Muscle of leg (tissue), 11 donors: ENCODE results near the gene DCDC2C. TPM values are rescaled to one million over a fixed set of nuclear protein-coding genes. Genes with fewer than 3 reads are reported as not detected.
A peak's percentile ranks its signal among the peaks of the same experiment; 100 is the strongest.

Source experiments
- DNase-seq: peaks from one replicate; pipeline ENCODE4 v3.0.0; 2013
- H3K27ac ChIP-seq: one replicate; pipeline ENCODE4 v1.5.1; 2013; ENCODE audit warnings: mild to moderate bottlenecking, low read length, control low read depth
- H3K27me3 ChIP-seq: one replicate; pipeline ENCODE4 v1.6.1; 2013; ENCODE audit warnings: low read length; ENCODE audit not compliant: control insufficient read depth, insufficient read depth
- H3K36me3 ChIP-seq: one replicate; pipeline ENCODE4 v1.6.1; 2013; ENCODE audit warnings: low read length; ENCODE audit not compliant: control insufficient read depth, insufficient read depth
- H3K4me1 ChIP-seq: one replicate; pipeline ENCODE4 v1.6.1; 2013; ENCODE audit warnings: low read length; ENCODE audit not compliant: control insufficient read depth, insufficient read depth
- H3K4me3 ChIP-seq: one replicate; pipeline ENCODE4 v1.5.1; 2013; ENCODE audit warnings: low read length, control low read depth
- H3K9me3 ChIP-seq: replicated peaks from 2 replicates; pipeline ENCODE4 v1.6.1; 2013; ENCODE audit warnings: low read depth, low read length; ENCODE audit not compliant: control insufficient read depth
- WGBS: methylation state at CpG from one replicate; pipeline ENCODE4 v1.1.5; 2013; ENCODE audit warnings: missing lambda C conversion rate; ENCODE audit not compliant: insufficient coverage; 5-methylcytosine and 5-hydroxymethylcytosine counted together
- polyA plus RNA-seq, 8 donors: library from polyadenylated mRNA; unstranded; fragments of 120-200 nt; gene quantifications; one replicate each; pipeline versions ENCODE4 v1.2.1 to v1.2.3, GENCODE V29; 2013; ENCODE audit warnings: inconsistent platforms in 1 of 8, low replicate concordance in 1 of 8; ENCODE audit not compliant: insufficient read length in 8 of 8, insufficient read depth in 1 of 8
- total RNA-seq: library from RNA; stranded (reverse); fragments of 120-200 nt; gene quantifications from one replicate; pipeline ENCODE4 v1.2.4, GENCODE V29; 2013

DCDC2C gene
- total and polyA plus RNA-seq, 9 donors, result 0.18 to 0.73 (median 0.29) TPM; not detected in 3

DNA sequence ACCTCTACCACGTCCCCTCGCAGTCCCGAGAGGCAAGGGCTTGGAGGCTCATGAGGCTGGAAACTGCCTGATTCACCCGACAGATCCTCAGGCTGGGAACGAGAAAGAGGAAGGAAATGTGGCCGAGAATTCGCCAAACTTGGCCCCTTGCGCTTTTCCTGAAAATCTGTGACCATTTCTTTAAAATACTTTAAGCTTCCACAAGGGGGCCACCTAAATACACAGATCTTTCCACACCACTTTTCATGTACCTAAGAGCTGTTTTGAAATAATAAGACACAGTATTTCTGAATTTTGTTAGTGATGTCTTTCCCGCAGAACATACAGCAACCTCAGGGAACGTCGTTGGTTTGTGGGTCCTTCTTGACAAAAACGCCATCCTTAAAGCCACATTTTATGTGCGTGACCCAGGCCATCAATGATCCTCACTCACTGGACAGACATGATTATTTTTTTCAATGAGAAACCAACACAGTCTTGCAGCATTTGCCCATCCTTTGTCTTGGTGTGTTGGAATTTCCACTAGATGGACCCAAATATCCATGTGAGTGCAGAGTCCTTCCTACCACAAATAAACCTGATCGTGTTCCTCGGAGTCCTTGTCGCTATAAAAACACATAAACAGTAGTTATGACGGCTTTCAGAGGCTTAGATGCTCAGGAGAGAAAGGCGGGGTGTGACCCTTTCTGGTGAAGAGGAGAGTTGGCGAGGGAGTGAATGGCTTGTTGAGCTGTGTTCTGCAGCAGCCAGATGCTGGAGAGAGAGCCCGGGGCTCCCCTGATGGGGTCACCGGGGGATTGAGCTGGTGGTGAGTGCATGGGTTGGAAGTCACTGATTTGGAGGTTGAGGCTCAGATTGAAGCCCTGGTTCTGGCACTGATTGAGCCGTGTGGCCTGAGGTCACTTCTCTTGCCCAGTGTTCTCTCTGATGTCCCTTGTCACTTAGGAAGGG lies 25.0 kb downstream of the DCDC2C start:
- H3K9me3 ChIP-seq, result no peaks in the 10 kb centered on the region
- H3K27me3 ChIP-seq, result peaks cover 3% of the 10 kb centered on the region
- peak; percentile 91 for DNase-seq
- H3K4me3 ChIP-seq, result peak overlapping the region; percentile 28
- H3K27ac ChIP-seq, result peak overlapping the region; percentile 25
- H3K4me1 ChIP-seq, result peaks cover 11% of the 10 kb centered on the region
- WGBS, result 4% methylated on average over 7 of the region's 22 CpGs
- H3K36me3 ChIP-seq, result no peaks in the 10 kb centered on the region

- peaks cover 11% of the 10 kb centered on the region for H3K4me1 ChIP-seq
- no peak overlapping the region for H3K4me3 ChIP-seq
- no peak for DNase-seq
- H3K27ac ChIP-seq, result no peak overlapping the region
- peaks cover 3% of the 10 kb centered on the region for H3K27me3 ChIP-seq
- no peaks in the 10 kb centered on the region for H3K9me3 ChIP-seq
- 70% methylated on average over 7 of the region's 8 CpGs for WGBS
- no peaks in the 10 kb centered on the region for H3K36me3 ChIP-seq
Observed at GRCh38 chr2:3729055-3729448, 25.7 kb downstream of the DCDC2C start.

- Histone ChIP-seq H3K27ac (no peak overlapping the region), H3K36me3 (no peaks in the 10 kb centered on the region), H3K4me3 (no peak overlapping the region), H3K4me1 (peaks cover 11% of the 10 kb centered on the region), H3K27me3 (peaks cover 3% of the 10 kb centered on the region), H3K9me3 (no peaks in the 10 kb centered on the region)
- WGBS, result 70% methylated on average over 6 of the region's 9 CpGs
- no peak for DNase-seq
Observed at GRCh38 chr2:3729786-3730185, 26.4 kb downstream of the DCDC2C start.

DNA sequence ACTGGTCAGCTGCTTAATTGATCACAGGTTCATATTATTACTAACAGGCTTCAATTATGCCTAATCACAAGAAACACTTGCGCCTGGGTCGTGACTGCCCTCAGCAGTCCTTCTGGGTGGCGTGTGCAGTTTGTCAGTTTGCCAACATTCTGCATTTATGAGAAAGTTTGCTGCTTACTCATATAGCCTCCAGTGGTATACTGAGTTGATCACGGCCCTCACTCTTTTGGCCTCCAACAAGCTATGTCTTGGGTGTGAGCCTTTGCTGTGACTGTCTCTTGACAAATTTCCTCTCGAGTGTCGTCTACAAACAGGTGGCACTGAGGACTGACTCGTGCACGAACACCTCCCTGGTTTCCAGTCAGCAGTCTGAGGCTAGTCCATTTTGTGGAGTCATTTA lies 27.3 kb downstream of the DCDC2C start:
- peaks cover 3% of the 10 kb centered on the region for H3K27me3 ChIP-seq
- DNase-seq, result no peak
- WGBS, result 80% methylated on average over 4 of the region's 8 CpGs
- no peak overlapping the region for H3K4me3 ChIP-seq
- H3K4me1 ChIP-seq, result peaks cover 11% of the 10 kb centered on the region
- H3K9me3 ChIP-seq, result no peaks in the 10 kb centered on the region
- no peak overlapping the region for H3K27ac ChIP-seq
- no peaks in the 10 kb centered on the region for H3K36me3 ChIP-seq

DNA sequence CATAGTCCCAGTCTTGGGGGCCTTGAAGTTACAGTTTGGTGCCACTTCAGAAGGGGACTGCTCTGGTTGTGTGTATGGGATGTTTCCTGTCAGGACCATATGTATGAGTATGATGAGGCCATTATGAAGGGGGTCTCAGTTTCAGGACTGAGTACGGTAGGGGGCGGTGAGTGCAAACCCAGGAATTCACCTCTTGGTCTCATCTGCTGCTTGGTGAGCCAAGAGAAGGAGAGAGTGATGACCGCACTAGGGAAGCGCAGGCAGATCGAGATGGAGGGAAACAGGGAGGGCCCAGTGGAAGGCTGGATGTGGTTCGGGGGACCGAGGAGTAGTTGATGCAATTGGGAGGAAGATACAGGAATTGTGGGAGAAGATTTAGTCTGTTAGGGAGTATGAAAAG lies 28.5 kb downstream of the DCDC2C start:
- Histone ChIP-seq H3K36me3 (no peaks in the 10 kb centered on the region), H3K27me3 (peaks cover 3% of the 10 kb centered on the region), H3K27ac (no peak overlapping the region), H3K9me3 (no peaks in the 10 kb centered on the region), H3K4me3 (no peak overlapping the region), H3K4me1 (peaks cover 11% of the 10 kb centered on the region)
- DNase-seq, result no peak
- WGBS, result 92% methylated on average over 7 of the region's 7 CpGs

- Histone ChIP-seq H3K9me3 (no peaks in the 10 kb centered on the region), H3K27ac (no peak overlapping the region), H3K27me3 (no peaks in the 10 kb centered on the region), H3K4me3 (no peak overlapping the region), H3K36me3 (no peaks in the 10 kb centered on the region), H3K4me1 (no peaks in the 10 kb centered on the region)
- WGBS, result 86% methylated on average over 5 of the region's 7 CpGs
- no peak for DNase-seq
Observed at GRCh38 chr2:3736112-3736511, 32.7 kb downstream of the DCDC2C start.

DNA sequence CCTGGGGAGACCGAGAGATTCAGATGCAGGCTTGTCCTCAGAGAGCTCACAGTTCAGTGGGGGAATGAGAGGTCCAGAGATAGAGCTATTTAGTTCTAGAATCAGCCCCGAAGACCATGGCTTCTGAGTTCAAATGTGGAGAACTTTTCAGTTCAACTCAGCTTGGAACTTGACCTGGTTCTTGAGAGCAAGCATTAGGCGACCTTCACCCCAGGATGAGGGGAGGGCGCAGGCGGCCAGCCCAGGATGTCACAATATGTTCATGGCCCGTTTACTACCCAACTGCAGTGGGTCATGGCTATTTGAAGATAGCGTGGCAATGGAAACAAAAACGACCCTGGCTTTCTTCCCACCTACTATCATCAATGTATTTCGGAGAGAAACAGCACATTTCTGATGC lies 33.8 kb downstream of the DCDC2C start:
- Histone ChIP-seq H3K9me3 (no peaks in the 10 kb centered on the region), H3K27ac (no peak overlapping the region), H3K36me3 (no peaks in the 10 kb centered on the region), H3K4me1 (no peaks in the 10 kb centered on the region), H3K27me3 (no peaks in the 10 kb centered on the region), H3K4me3 (no peak overlapping the region)
- DNase-seq, result no peak
- WGBS, result 97% methylated on average over 6 of the region's 9 CpGs

DNA sequence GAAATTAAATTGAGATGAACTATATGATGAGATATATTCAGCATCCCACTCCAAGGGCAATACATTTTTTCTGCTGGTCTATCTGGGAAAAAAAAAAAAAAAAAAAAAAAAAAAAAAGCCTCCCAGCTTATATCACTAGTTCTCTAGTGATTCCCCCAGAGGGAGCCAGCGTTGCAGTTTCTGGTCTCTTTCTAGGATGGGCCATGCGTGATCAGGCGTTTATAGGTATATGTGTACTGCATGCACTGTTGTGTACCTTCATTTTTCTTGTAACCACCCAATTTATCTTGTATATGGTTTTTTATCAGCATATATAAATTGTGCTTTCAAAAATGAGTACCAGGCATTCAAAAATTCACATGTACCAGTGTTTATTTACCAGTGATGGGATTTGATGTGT lies 35.1 kb downstream of the DCDC2C start:
- Histone ChIP-seq H3K36me3 (no peaks in the 10 kb centered on the region), H3K4me1 (no peaks in the 10 kb centered on the region), H3K27me3 (no peaks in the 10 kb centered on the region), H3K4me3 (no peak overlapping the region), H3K9me3 (no peaks in the 10 kb centered on the region), H3K27ac (no peak overlapping the region)
- DNase-seq, result no peak
- WGBS, result no CpG with 5 or more reads among the region's 3 CpGs

DNA sequence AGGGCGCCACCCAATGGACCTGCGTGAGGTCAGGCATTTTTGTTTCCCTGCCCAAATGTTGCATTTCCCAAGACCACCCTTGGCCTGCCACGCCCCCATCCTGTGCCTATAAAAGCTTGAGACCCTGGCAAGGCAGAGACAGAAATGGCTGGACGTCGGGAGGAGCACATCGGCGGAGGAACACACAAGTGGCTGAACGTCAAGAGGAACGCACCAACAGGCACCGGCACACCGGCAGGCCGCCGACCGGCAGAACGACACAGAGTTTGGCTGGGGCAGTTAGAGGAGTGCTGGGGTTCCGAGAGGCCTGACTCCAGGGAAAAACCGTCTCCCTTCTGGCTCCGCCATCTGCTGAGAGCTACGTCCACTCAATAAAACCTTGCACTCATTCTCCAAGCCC lies 35.9 kb downstream of the DCDC2C start:
- no peak for DNase-seq
- H3K27ac ChIP-seq, result no peak overlapping the region
- no peaks in the 10 kb centered on the region for H3K4me1 ChIP-seq
- no peaks in the 10 kb centered on the region for H3K36me3 ChIP-seq
- no peaks in the 10 kb centered on the region for H3K27me3 ChIP-seq
- WGBS, result 95% methylated on average over 17 of the region's 19 CpGs
- H3K9me3 ChIP-seq, result no peaks in the 10 kb centered on the region
- H3K4me3 ChIP-seq, result no peak overlapping the region

DNA sequence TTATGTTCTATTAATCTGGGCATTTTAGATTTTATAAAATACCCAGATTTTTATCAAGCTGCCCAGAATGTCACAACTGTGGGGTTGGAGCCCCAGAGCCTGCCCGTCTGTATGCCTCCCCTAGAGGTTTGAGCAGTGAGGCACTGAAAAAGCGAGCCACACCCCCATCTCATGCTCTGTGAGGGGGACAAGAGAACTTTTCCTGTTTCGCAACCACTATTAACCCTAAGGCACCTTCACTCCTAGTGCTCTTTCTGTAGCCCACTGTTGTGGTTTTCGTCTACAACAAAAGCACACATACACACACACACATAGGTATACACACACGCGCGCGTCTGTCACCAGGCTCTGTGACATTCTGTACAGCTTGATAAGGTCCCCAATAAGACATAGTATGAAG lies 38.0 kb downstream of the DCDC2C start:
- no CpG with 5 or more reads among the region's 8 CpGs for WGBS
- H3K9me3 ChIP-seq, result no peaks in the 10 kb centered on the region
- no peaks in the 10 kb centered on the region for H3K36me3 ChIP-seq
- no peaks in the 10 kb centered on the region for H3K27me3 ChIP-seq
- no peak overlapping the region for H3K4me3 ChIP-seq
- no peak overlapping the region for H3K27ac ChIP-seq
- H3K4me1 ChIP-seq, result no peaks in the 10 kb centered on the region
- DNase-seq, result no peak
